Osteoblast (primary cell): ENCODE measurements around the gene HOXC11. TPM values are rescaled to one million over a fixed set of nuclear protein-coding genes. Genes with fewer than 3 reads are reported as not detected.
A peak's percentile ranks its signal among the peaks of the same experiment; 100 is the strongest.

Source experiments
- DNase-seq: peaks from one replicate; pipeline ENCODE4 v3.0.0; 2011; ENCODE audit warnings: low spot score, mixed read lengths; ENCODE audit not compliant: insufficient read length; ENCODE audit errors: missing footprints
- H2AFZ ChIP-seq: 2 replicates; pipeline ENCODE4 v1.6.0; 2011; ENCODE audit warnings: mild to moderate bottlenecking, low read length
- H3K27ac ChIP-seq: 2 replicates; pipeline ENCODE4 v1.5.1; 2011; ENCODE audit warnings: mild to moderate bottlenecking, low read depth, low read length, moderate library complexity
- H3K27me3 ChIP-seq: 2 replicates; pipeline ENCODE4 v1.6.0; 2012; ENCODE audit warnings: mild to moderate bottlenecking, control low read depth, inconsistent platforms, low read length, moderate library complexity; ENCODE audit not compliant: insufficient read depth
- H3K36me3 ChIP-seq: 2 replicates; pipeline ENCODE4 v1.5.1; 2011; ENCODE audit warnings: mild to moderate bottlenecking, low read length, control low read depth, moderate library complexity; ENCODE audit not compliant: insufficient read depth
- H3K4me1 ChIP-seq: 2 replicates; pipeline ENCODE4 v1.5.1; 2011; ENCODE audit warnings: mild to moderate bottlenecking, low read length, control low read depth, moderate library complexity; ENCODE audit not compliant: insufficient read depth
- H3K4me2 ChIP-seq: 2 replicates; pipeline ENCODE4 v1.6.0; 2011; ENCODE audit warnings: mild to moderate bottlenecking, low read length; ENCODE audit not compliant: insufficient read depth
- H3K4me3 ChIP-seq: fragments of 200-600 bp; sonication (generic); 3 replicates; pipeline ENCODE4 v1.5.1; 2012; ENCODE audit warnings: mild to moderate bottlenecking, low read length, inconsistent platforms; ENCODE audit not compliant: insufficient read depth
- H3K79me2 ChIP-seq: 2 replicates; pipeline ENCODE4 v1.6.0; 2012; ENCODE audit warnings: mild to moderate bottlenecking, low read length, control low read depth, inconsistent platforms; ENCODE audit not compliant: insufficient read depth
- H3K9me3 ChIP-seq: 2 replicates; pipeline ENCODE4 v1.5.1; 2011; ENCODE audit warnings: low read depth, low read length, control low read depth
- H4K20me1 ChIP-seq: 2 replicates; pipeline ENCODE4 v1.6.0; 2012; ENCODE audit warnings: mild to moderate bottlenecking, low read length, control low read depth; ENCODE audit not compliant: insufficient read depth
- CTCF ChIP-seq: IDR thresholded peaks from 2 replicates; pipeline ENCODE4 v1.5.1; 2011; ENCODE audit warnings: mild to moderate bottlenecking, low read depth, low read length, moderate library complexity; ENCODE audit errors: extremely low read depth
- total RNA-seq: library from RNA; depleted of rRNA; stranded (reverse); fragments of >200 nt; gene quantifications from 2 replicates; pipeline ENCODE4 v1.2.3, GENCODE V29; 2012

HOXC11 gene
- total RNA-seq, 1 donor: 1.1 TPM

- Histone ChIP-seq H3K36me3 (no peaks in the 10 kb centered on the region), H3K27me3 (peaks cover 95% of the 10 kb centered on the region), H3K27ac (no peak overlapping the region), H3K4me1 (no peaks in the 10 kb centered on the region), H2AFZ (no peak overlapping the region), H3K79me2 (no peaks in the 10 kb centered on the region), H3K4me3 (no peak overlapping the region), H4K20me1 (peaks cover 2% of the 10 kb centered on the region), H3K9me3 (no peaks in the 10 kb centered on the region), H3K4me2 (no peak overlapping the region)
- peak; percentile 76 for DNase-seq
- no peak for TF ChIP-seq CTCF
These were observed 28.7 kb upstream of the HOXC11 start for GRCh38 chr12:53944209-53944608.

- no peak overlapping the region for H3K27ac ChIP-seq
- H4K20me1 ChIP-seq: no peaks in the 10 kb centered on the region
- H3K27me3 ChIP-seq: peaks cover 95% of the 10 kb centered on the region
- peak; percentile 78 for DNase-seq
- H3K79me2 ChIP-seq: no peaks in the 10 kb centered on the region
- no peak overlapping the region for H3K4me3 ChIP-seq
- no peaks in the 10 kb centered on the region for H3K9me3 ChIP-seq
- H2AFZ ChIP-seq: no peak overlapping the region
- H3K4me1 ChIP-seq: no peaks in the 10 kb centered on the region
- H3K4me2 ChIP-seq: no peak overlapping the region
- H3K36me3 ChIP-seq: no peaks in the 10 kb centered on the region
- no peak for TF ChIP-seq CTCF
These were observed 27.7 kb upstream of the HOXC11 start for GRCh38 chr12:53944907-53945847.

- Histone ChIP-seq H3K79me2 (no peaks in the 10 kb centered on the region), H3K36me3 (no peaks in the 10 kb centered on the region), H3K9me3 (no peaks in the 10 kb centered on the region), H2AFZ (no peak overlapping the region), H3K27ac (no peak overlapping the region), H3K27me3 (peaks cover 96% of the 10 kb centered on the region), H3K4me1 (no peaks in the 10 kb centered on the region), H3K4me2 (no peak overlapping the region), H4K20me1 (no peaks in the 10 kb centered on the region), H3K4me3 (no peak overlapping the region)
- DNase-seq: no peak
- TF ChIP-seq CTCF: no peak
These were observed 25.2 kb upstream of the HOXC11 start for GRCh38 chr12:53947743-53948142.
